Measurements from ENCODE around the gene PHLDA2.
"Not testable (repeated sequence)": the region's sequence is repeated elsewhere in the genome, so short reads cannot be mapped to it uniquely, and the experiment has no call there.

PHLDA2 gene

GRCh38 chr11:2914455-2915195, 14.6 kb downstream of the PHLDA2 start:
- no peak for DNase-seq (ENCODE audit: low read depth)

GRCh38 chr11:2913776-2914175, 15.4 kb downstream of the PHLDA2 start:
- DNase-seq (ENCODE audit: low read depth) = no peak

- DNase-seq (ENCODE audit: low read depth) = no peak
Observed at GRCh38 chr11:2913019-2913431, 16.2 kb downstream of the PHLDA2 start.

- no peak for DNase-seq (ENCODE audit: low read depth)
Observed at GRCh38 chr11:2912498-2912897, 16.7 kb downstream of the PHLDA2 start.

GRCh38 chr11:2911785-2912391, 17.3 kb downstream of the PHLDA2 start:
- DNase-seq (ENCODE audit: low read depth) = no peak

GRCh38 chr11:2911088-2911784, 18.0 kb downstream of the PHLDA2 start:
- DNase-seq (ENCODE audit: low read depth) = no peak

GRCh38 chr11:2910401-2910955, 18.7 kb downstream of the PHLDA2 start:
- no peak for DNase-seq (ENCODE audit: low read depth)

- DNase-seq (ENCODE audit: low read depth) = no peak
Observed at GRCh38 chr11:2909133-2909902, 19.9 kb downstream of the PHLDA2 start.

- no peak for DNase-seq (ENCODE audit: low read depth)
Observed at GRCh38 chr11:2908130-2908529, 21.1 kb downstream of the PHLDA2 start.

GRCh38 chr11:2905299-2905698, 23.9 kb downstream of the PHLDA2 start:
- not testable (repeated sequence) for DNase-seq (ENCODE audit: low read depth)

GRCh38 chr11:2904153-2905052, 24.8 kb downstream of the PHLDA2 start:
- DNase-seq (ENCODE audit: low read depth) = no peak

GRCh38 chr11:2903672-2904011, 25.6 kb downstream of the PHLDA2 start:
- no peak for DNase-seq (ENCODE audit: low read depth)

GRCh38 chr11:2902784-2903671, 26.2 kb downstream of the PHLDA2 start:
- no peak for DNase-seq (ENCODE audit: low read depth)

GRCh38 chr11:2901854-2902783, 27.1 kb downstream of the PHLDA2 start:
- DNase-seq (ENCODE audit: low read depth) = peak; percentile 78

- no peak for DNase-seq (ENCODE audit: low read depth)
Observed at GRCh38 chr11:2901196-2901796, 27.9 kb downstream of the PHLDA2 start.

GRCh38 chr11:2899080-2899783, 30.0 kb downstream of the PHLDA2 start:
- DNase-seq (ENCODE audit: low read depth) = no peak

GRCh38 chr11:2898366-2899079, 30.7 kb downstream of the PHLDA2 start:
- DNase-seq (ENCODE audit: low read depth) = no peak
